Astrocyte (in vitro differentiated cells and primary cell): ENCODE measurements around the gene ZNF280C. TPM values are rescaled to one million over a fixed set of nuclear protein-coding genes. Genes with fewer than 3 reads are reported as not detected.
A peak's percentile ranks its signal among the peaks of the same experiment; 100 is the strongest.

Experiments
- DNase-seq: peaks from one replicate; pipeline ENCODE4 v3.0.0-alpha.2; 2010; ENCODE audit warnings: low read depth
- FAIRE-seq: peaks from 2 replicates; lab custom pipeline; 2011; peaks lifted over from hg19 to GRCh38; lab: Jason Lieb, UNC
- H2AFZ ChIP-seq: 2 replicates; pipeline ENCODE4 v1.6.0; 2012; ENCODE audit warnings: low read depth, low read length, inconsistent platforms
- H3K27ac ChIP-seq: 2 replicates; pipeline ENCODE4 v1.5.1; 2011; ENCODE audit warnings: low read depth, low read length, inconsistent platforms
- H3K27me3 ChIP-seq: 2 replicates; pipeline ENCODE4 v1.6.0; 2011; ENCODE audit warnings: low read length, inconsistent platforms; ENCODE audit not compliant: insufficient read depth
- H3K36me3 ChIP-seq: 2 replicates; pipeline ENCODE4 v1.5.1; 2011; ENCODE audit warnings: low read length, inconsistent platforms; ENCODE audit not compliant: insufficient read depth
- H3K4me1 ChIP-seq: 2 replicates; pipeline ENCODE4 v1.5.1; 2011; ENCODE audit warnings: low read length, inconsistent platforms; ENCODE audit not compliant: insufficient read depth
- H3K4me2 ChIP-seq: 2 replicates; pipeline ENCODE4 v1.6.0; 2012; ENCODE audit warnings: low read length, inconsistent platforms
- H3K4me3 ChIP-seq: 2 replicates; pipeline ENCODE4 v1.5.1; 2011; ENCODE audit warnings: low read depth, mild to moderate bottlenecking, low read length, inconsistent platforms; ENCODE audit not compliant: insufficient read depth
- H3K79me2 ChIP-seq: 2 replicates; pipeline ENCODE4 v1.6.0; 2012; ENCODE audit warnings: mild to moderate bottlenecking, low read length, inconsistent platforms; ENCODE audit not compliant: insufficient read depth
- H3K9ac ChIP-seq: 2 replicates; pipeline ENCODE4 v1.6.0; 2012; ENCODE audit warnings: mild to moderate bottlenecking, low read length, inconsistent platforms
- H3K9me3 ChIP-seq: 2 replicates; pipeline ENCODE4 v1.5.1; 2012; ENCODE audit warnings: low read depth, mild to moderate bottlenecking, low read length, inconsistent platforms; ENCODE audit not compliant: insufficient read depth
- H4K20me1 ChIP-seq: 2 replicates; pipeline ENCODE4 v1.6.0; 2012; ENCODE audit warnings: low read length, inconsistent platforms; ENCODE audit not compliant: insufficient read depth
- H3K27ac Mint-ChIP-seq: one replicate; pipeline ENCODE4 v1.8.0; 2021; ENCODE audit warnings: mild to moderate bottlenecking, mixed read lengths; ENCODE audit not compliant: unreplicated experiment
- H3K27me3 Mint-ChIP-seq: one replicate; pipeline ENCODE4 v1.8.0; 2021; ENCODE audit warnings: low read depth, mixed read lengths; ENCODE audit not compliant: unreplicated experiment
- H3K36me3 Mint-ChIP-seq: one replicate; pipeline ENCODE4 v1.8.0; 2021; ENCODE audit warnings: low read depth, mixed read lengths; ENCODE audit not compliant: unreplicated experiment
- H3K4me1 Mint-ChIP-seq: one replicate; pipeline ENCODE4 v1.8.0; 2021; ENCODE audit warnings: low read depth, mixed read lengths; ENCODE audit not compliant: unreplicated experiment
- H3K4me3 Mint-ChIP-seq: one replicate; pipeline ENCODE4 v1.8.0; 2021; ENCODE audit warnings: mild to moderate bottlenecking, moderate library complexity, mixed read lengths; ENCODE audit not compliant: unreplicated experiment
- H3K9me3 Mint-ChIP-seq: one replicate; pipeline ENCODE4 v1.8.0; 2021; ENCODE audit warnings: mild to moderate bottlenecking, mixed read lengths; ENCODE audit not compliant: unreplicated experiment
- CTCF ChIP-seq: IDR thresholded peaks from 2 replicates; pipeline ENCODE4 v1.5.1; 2011; ENCODE audit warnings: low read depth, mild to moderate bottlenecking, inconsistent platforms, low read length, moderate library complexity; ENCODE audit not compliant: insufficient read depth
- EZH2 ChIP-seq: IDR thresholded peaks from 2 replicates; pipeline ENCODE4 v1.6.1; 2012; ENCODE audit warnings: mild to moderate bottlenecking, low read length, inconsistent platforms; ENCODE audit not compliant: insufficient read depth
- total RNA-seq: library from RNA; stranded (reverse); gene quantifications from 2 replicates; pipeline ENCODE4 v1.2.1, GENCODE V29; 2021

Gene ZNF280C
- total RNA-seq, 1 donor from 2014 or later: 7.8 TPM

DNA sequence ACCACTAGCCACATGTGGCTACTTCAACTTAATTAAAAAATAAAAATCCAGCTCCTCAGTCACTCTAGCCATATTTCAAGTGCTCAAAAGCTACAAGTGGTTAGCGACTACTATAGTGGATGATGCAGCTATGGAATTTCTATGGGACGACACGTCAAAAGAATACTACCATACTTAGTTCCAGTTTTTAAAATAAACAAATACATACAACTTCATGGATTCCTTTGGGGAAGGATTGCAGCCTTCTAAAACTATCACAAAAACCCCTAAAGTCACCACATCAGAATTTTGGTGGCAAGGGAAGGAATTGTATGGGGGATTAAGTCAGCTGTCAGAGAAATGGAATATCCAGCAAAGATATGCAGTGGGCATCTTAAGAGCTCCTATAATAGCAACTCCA is 6.5 kb downstream of the ZNF280C start:
- Histone ChIP-seq H4K20me1 (peaks cover 12% of the 10 kb centered on the region), H3K4me3 (no peak overlapping the region), H3K36me3 (no peaks in the 10 kb centered on the region), H3K27ac (no peak overlapping the region), H3K27me3 (no peaks in the 10 kb centered on the region), H3K9me3 (no peaks in the 10 kb centered on the region), H3K9ac (no peak overlapping the region), H3K79me2 (peaks cover 60% of the 10 kb centered on the region), H2AFZ (no peak overlapping the region), H3K4me2 (no peak overlapping the region), H3K4me1 (peaks cover 3% of the 10 kb centered on the region)
- no peak overlapping the region for H3K27ac Mint-ChIP-seq
- H3K4me3 Mint-ChIP-seq: no peak overlapping the region
- DNase-seq (no peak), FAIRE-seq (peak; percentile 69)
- TF ChIP-seq CTCF (no peak), EZH2 (no peak)
- no peaks in the 10 kb centered on the region for H3K36me3 Mint-ChIP-seq
- no peaks in the 10 kb centered on the region for H3K9me3 Mint-ChIP-seq
- peaks cover 5% of the 10 kb centered on the region for H3K4me1 Mint-ChIP-seq
- H3K27me3 Mint-ChIP-seq: no peaks in the 10 kb centered on the region

GRCh38 chrX:130261296-130261893 is 7.3 kb downstream of the ZNF280C start:
- Mint-ChIP-seq H3K36me3 (no peaks in the 10 kb centered on the region), H3K4me3 (no peak overlapping the region), H3K27ac (no peak overlapping the region), H3K9me3 (no peaks in the 10 kb centered on the region), H3K4me1 (peaks cover 5% of the 10 kb centered on the region), H3K27me3 (no peaks in the 10 kb centered on the region)
- no peak overlapping the region for H2AFZ ChIP-seq
- peaks cover 52% of the 10 kb centered on the region for H3K79me2 ChIP-seq
- peak; percentile 94 for FAIRE-seq
- no peak overlapping the region for H3K4me3 ChIP-seq
- H3K27ac ChIP-seq: no peak overlapping the region
- peaks cover 12% of the 10 kb centered on the region for H4K20me1 ChIP-seq
- H3K4me1 ChIP-seq: no peaks in the 10 kb centered on the region
- no peaks in the 10 kb centered on the region for H3K9me3 ChIP-seq
- no peak overlapping the region for H3K9ac ChIP-seq
- no peak overlapping the region for H3K4me2 ChIP-seq
- no peaks in the 10 kb centered on the region for H3K36me3 ChIP-seq
- no peaks in the 10 kb centered on the region for H3K27me3 ChIP-seq
- no peak for DNase-seq
- TF ChIP-seq EZH2: no peak
- no peak for TF ChIP-seq CTCF

DNA sequence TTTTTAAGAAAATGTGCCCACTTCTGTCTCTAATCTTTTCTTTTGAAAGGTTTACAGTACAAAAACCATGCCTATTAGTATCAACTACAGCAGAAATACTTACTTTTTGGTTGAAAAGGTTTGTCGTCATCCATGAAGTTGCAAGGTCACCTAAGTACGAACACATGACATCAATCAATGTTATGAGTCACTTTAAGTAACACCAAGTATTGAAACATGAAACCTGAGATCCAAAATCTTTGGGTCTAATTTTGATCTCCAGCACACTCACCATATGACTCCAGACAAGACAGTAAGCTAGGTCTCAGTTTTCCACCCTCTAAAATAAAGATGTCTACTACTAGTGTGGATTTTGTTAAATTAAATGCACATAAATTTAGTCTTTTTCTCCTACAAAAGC is 8.4 kb downstream of the ZNF280C start:
- H3K27me3 Mint-ChIP-seq: no peaks in the 10 kb centered on the region
- H3K4me1 ChIP-seq: no peaks in the 10 kb centered on the region
- peak; percentile 63 for DNase-seq
- H3K27me3 ChIP-seq: no peaks in the 10 kb centered on the region
- H3K4me3 Mint-ChIP-seq: no peak overlapping the region
- H3K4me2 ChIP-seq: no peak overlapping the region
- H3K9me3 Mint-ChIP-seq: no peaks in the 10 kb centered on the region
- H3K4me1 Mint-ChIP-seq: no peaks in the 10 kb centered on the region
- no peaks in the 10 kb centered on the region for H3K9me3 ChIP-seq
- H3K9ac ChIP-seq: no peak overlapping the region
- no peak overlapping the region for H2AFZ ChIP-seq
- FAIRE-seq: peak; percentile 99
- peaks cover 12% of the 10 kb centered on the region for H4K20me1 ChIP-seq
- no peaks in the 10 kb centered on the region for H3K36me3 Mint-ChIP-seq
- no peak overlapping the region for H3K27ac Mint-ChIP-seq
- no peak overlapping the region for H3K27ac ChIP-seq
- no peak overlapping the region for H3K4me3 ChIP-seq
- TF ChIP-seq EZH2 (no peak), CTCF (no peak)
- H3K36me3 ChIP-seq: no peaks in the 10 kb centered on the region
- peaks cover 41% of the 10 kb centered on the region for H3K79me2 ChIP-seq
